Measurements from ENCODE around the gene CCDC18. TPM values are rescaled to one million over a fixed set of nuclear protein-coding genes. Genes with fewer than 3 reads are reported as not detected.
A peak's percentile ranks its signal among the peaks of the same experiment; 100 is the strongest.
"Not testable (repeated sequence)": the region's sequence is repeated elsewhere in the genome, so short reads cannot be mapped to it uniquely, and the experiment has no call there.

The CCDC18 gene
- total RNA-seq (2014; rRNA removed; shearing (Covaris generic)) = 6.0 and 6.2 TPM in 2 replicates
- 1.9 and 4.4 TPM in 2 replicates for polyA plus RNA-seq (2015; cell fraction: cytosol; rRNA removed)
- 13.0 and 24.1 TPM in 2 replicates for polyA plus RNA-seq (2015; cell fraction: nucleus; rRNA removed)

- in situ Hi-C loops (cut with HindIII; ENCODE audit: low pct_unique_long_range_greater_than_20kb, low sequenced_read_pairs) = no loop called here
- DNase-seq (ENCODE audit: low read depth, low spot score) = peak; percentile 49
Observed at GRCh38 chr1:93180723-93181613, at the start of gene CCDC18. TSS of gene CCDC18 (plus strand) at chr1:93180724. CDS start at chr1:93183362, 2,638 bp downstream.

DNA sequence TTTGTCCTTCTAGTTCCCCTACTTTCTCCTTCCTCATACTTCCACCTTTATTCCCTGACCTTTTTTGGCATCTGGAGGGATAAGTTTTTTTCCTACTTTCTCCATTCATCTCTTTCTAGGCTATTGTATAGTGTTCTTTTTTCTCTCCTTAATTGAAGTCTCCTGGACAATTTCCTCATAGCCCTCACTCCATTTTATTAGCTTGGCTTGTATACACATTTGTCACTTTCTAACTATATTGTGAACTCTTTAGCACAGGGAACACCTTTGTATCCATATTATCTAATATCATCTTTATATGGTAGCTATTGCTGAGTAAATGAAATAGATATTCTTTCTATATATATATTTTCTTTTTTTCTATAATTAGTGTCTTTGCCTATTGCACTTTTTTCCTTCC, 47.9 kb upstream of the CCDC18 start:
- no peak for DNase-seq (ENCODE audit: low read depth, low spot score)
- in situ Hi-C loops (cut with HindIII; ENCODE audit: low pct_unique_long_range_greater_than_20kb, low sequenced_read_pairs) = no loop called here

DNA sequence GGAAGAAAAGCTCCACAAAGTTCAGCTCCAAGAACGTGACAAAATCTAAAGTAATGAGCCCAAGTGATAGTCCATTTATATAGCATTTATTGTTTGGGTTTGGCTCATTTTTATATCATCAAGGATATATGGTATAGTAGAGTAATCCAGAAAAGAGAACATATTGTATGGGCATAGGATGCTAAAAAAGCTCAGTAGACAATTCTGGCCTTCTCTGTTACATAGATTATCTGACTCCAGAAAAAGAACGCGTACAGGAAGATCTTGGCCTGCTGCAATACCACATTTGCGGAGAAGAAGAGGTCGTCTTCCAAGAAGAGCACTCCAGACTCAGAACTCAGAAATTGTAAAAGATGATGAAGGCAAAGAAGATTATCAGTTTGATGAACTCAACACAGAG, 44.1 kb upstream of the CCDC18 start:
- no peak for DNase-seq (ENCODE audit: low read depth, low spot score)
- in situ Hi-C loops (cut with HindIII; ENCODE audit: low pct_unique_long_range_greater_than_20kb, low sequenced_read_pairs) = no loop called here

DNA sequence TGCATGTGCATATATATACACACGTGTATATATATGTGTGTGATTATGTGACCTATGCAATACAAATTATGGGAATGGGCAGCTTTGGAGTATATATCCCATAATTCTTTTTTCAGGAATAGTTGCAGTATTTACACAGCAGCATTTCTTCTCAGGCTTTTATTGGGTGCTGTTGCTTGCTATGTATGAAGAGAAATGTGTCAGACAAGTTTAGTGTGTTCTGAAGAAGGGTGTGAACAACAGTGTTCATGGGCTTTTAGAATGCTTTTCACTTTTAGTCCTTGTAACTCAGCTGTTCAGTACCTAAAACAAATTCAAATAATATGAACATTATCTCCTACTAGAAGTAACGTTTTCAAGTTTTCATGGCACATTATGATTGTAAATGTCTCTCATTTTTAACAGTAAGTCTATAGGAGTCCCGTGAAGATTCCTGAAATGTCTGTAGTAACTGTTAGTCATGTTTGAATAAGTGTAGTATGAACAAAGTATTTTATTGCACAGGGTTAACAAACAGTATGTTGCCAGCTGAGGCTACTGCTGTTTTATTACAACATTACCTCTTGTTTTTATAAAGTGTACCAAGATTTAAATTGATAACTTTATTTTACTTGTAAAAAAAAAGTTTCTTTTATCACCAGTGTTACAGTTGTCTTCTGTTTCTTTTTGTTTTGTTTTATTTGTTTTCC, 42.8 kb upstream of the CCDC18 start:
- DNase-seq (ENCODE audit: low read depth, low spot score) = no peak
- in situ Hi-C loops (cut with HindIII; ENCODE audit: low pct_unique_long_range_greater_than_20kb, low sequenced_read_pairs) = no loop called here

GRCh38 chr1:93140106-93140505, 40.4 kb upstream of the CCDC18 start:
- in situ Hi-C loops (cut with HindIII; ENCODE audit: low pct_unique_long_range_greater_than_20kb, low sequenced_read_pairs) = no loop called here

GRCh38 chr1:93142161-93142560, 38.4 kb upstream of the CCDC18 start:
- DNase-seq (ENCODE audit: low read depth, low spot score) = no peak
- in situ Hi-C loops (cut with HindIII; ENCODE audit: low pct_unique_long_range_greater_than_20kb, low sequenced_read_pairs) = no loop called here

More at GRCh38 chr1:93140106-93140505, 40.4 kb upstream of the CCDC18 start:
- DNase-seq (ENCODE audit: low read depth, low spot score) = no peak

DNA sequence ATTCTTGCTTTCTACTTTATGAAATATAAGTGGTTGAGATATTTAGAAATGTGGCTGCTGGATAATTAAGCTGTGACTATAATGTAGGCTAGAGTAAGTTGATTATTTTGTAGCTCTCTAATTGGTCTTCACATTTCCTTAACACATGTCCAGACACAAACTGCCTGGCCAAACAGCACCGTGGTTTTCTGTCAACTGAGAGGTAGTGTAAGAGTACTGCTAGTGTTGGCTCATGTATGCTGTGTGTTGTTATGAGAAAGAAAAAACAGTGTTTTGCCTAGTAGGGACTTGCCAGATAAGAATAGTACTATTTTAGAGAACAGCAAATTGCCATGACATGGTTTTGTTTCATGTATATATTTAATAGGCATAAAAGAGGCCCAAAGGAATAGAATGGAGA, 37.4 kb upstream of the CCDC18 start:
- in situ Hi-C loops (cut with HindIII; ENCODE audit: low pct_unique_long_range_greater_than_20kb, low sequenced_read_pairs) = no loop called here
- DNase-seq (ENCODE audit: low read depth, low spot score) = no peak

DNA sequence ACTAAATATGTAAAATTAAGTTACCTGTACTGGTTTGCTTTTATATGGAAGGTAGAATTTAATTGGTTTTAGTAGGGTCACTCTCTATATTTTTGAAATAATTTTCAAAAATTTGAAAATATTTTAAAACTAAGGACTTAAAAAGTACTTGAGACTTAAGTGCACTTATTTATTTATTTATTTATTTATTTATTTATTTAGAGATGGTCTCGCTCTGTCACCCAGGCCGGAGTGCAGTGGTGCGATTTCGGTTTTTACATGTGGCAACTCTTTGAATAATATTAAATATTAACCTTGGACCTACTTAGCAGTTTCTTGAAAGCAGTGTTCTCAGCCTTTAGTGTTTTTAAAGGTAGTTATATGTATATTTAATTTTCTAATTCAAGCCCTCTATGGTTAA, 36.8 kb upstream of the CCDC18 start:
- in situ Hi-C loops (cut with HindIII; ENCODE audit: low pct_unique_long_range_greater_than_20kb, low sequenced_read_pairs) = no loop called here
- DNase-seq (ENCODE audit: low read depth, low spot score) = no peak

DNA sequence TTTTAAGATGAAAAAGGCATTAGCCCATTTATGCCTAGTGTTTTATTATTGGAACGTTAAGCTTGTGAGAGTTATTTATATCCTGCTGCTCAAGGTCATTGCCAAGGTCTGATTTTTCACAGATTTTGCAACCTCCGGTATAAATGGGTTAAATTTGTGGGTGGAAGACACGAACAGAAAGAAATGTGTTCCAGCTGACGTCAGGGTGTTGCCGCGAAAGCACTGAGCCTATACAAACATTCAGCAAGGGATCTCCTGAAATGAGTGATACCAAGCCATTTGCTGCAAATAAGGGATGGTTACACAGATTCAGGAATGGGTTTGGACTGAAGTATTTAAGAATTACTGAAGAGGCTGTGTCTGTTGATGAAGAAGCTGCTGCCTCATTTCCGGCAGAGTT, 32.5 kb upstream of the CCDC18 start:
- DNase-seq (ENCODE audit: low read depth, low spot score) = no peak
- in situ Hi-C loops (cut with HindIII; ENCODE audit: low pct_unique_long_range_greater_than_20kb, low sequenced_read_pairs) = no loop called here

- DNase-seq (ENCODE audit: low read depth, low spot score) = no peak
- in situ Hi-C loops (cut with HindIII; ENCODE audit: low pct_unique_long_range_greater_than_20kb, low sequenced_read_pairs) = no loop called here
Observed at GRCh38 chr1:93150729-93151128, 29.8 kb upstream of the CCDC18 start.

GRCh38 chr1:93151474-93151873, 29.1 kb upstream of the CCDC18 start:
- no peak for DNase-seq (ENCODE audit: low read depth, low spot score)
- in situ Hi-C loops (cut with HindIII; ENCODE audit: low pct_unique_long_range_greater_than_20kb, low sequenced_read_pairs) = no loop called here

DNA sequence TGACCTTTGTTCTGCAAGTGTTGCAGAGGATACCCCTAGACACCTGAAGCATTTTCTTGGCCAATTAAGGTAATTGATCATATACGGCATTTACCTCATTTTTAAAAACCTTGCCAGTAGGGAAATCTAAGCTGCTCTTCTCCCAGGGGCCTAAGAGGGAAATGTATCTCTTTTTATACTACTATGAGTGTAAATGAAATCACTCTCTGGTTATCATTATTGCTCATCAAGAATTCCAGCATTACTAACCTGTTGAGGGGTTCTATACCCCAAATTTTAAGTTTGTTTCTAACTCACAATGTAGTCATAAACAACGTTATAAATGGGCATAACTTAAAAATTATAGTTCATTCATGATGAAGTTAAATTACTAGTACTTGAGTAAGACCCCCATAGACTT, 27.7 kb upstream of the CCDC18 start:
- in situ Hi-C loops (cut with HindIII; ENCODE audit: low pct_unique_long_range_greater_than_20kb, low sequenced_read_pairs) = no loop called here
- DNase-seq (ENCODE audit: low read depth, low spot score) = no peak

- in situ Hi-C loops (cut with HindIII; ENCODE audit: low pct_unique_long_range_greater_than_20kb, low sequenced_read_pairs) = no loop called here
- no peak for DNase-seq (ENCODE audit: low read depth, low spot score)
Observed at GRCh38 chr1:93154898-93155297, 25.6 kb upstream of the CCDC18 start.

GRCh38 chr1:93155335-93155734, 25.2 kb upstream of the CCDC18 start:
- in situ Hi-C loops (cut with HindIII; ENCODE audit: low pct_unique_long_range_greater_than_20kb, low sequenced_read_pairs) = no loop called here

GRCh38 chr1:93159337-93159736, 21.2 kb upstream of the CCDC18 start:
- in situ Hi-C loops (cut with HindIII; ENCODE audit: low pct_unique_long_range_greater_than_20kb, low sequenced_read_pairs) = no loop called here
- no peak for DNase-seq (ENCODE audit: low read depth, low spot score)

More at GRCh38 chr1:93155335-93155734, 25.2 kb upstream of the CCDC18 start:
- no peak for DNase-seq (ENCODE audit: low read depth, low spot score)

GRCh38 chr1:93163314-93163713, 17.2 kb upstream of the CCDC18 start:
- DNase-seq (ENCODE audit: low read depth, low spot score); in situ Hi-C loops (cut with HindIII; ENCODE audit: low pct_unique_long_range_greater_than_20kb, low sequenced_read_pairs): not testable (repeated sequence)

GRCh38 chr1:93164816-93165215, 15.7 kb upstream of the CCDC18 start:
- in situ Hi-C loops (cut with HindIII; ENCODE audit: low pct_unique_long_range_greater_than_20kb, low sequenced_read_pairs) = no loop called here
- no peak for DNase-seq (ENCODE audit: low read depth, low spot score)

- in situ Hi-C loops (cut with HindIII; ENCODE audit: low pct_unique_long_range_greater_than_20kb, low sequenced_read_pairs); DNase-seq (ENCODE audit: low read depth, low spot score): not testable (repeated sequence)
Observed at GRCh38 chr1:93165895-93166294, 14.6 kb upstream of the CCDC18 start.

DNA sequence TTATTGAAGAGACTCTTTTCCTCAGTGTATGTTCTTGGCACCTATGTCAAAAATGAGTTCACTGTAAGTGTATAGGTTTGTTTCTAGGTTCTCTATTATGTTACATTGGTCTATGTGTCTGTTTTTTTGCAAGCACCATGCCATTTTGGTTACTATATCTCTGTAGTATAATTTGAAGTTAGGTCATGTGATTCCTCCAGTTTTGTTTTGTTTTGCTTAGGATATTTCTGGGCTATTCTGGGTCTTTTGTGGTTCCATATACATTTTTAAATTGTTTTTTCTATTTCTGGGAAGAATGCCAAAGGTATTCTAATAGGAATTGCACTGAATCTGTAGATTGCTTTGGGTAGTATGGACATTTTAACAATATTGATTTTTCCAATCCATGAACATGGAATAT, 13.5 kb upstream of the CCDC18 start:
- in situ Hi-C loops (cut with HindIII; ENCODE audit: low pct_unique_long_range_greater_than_20kb, low sequenced_read_pairs) = no loop called here
- DNase-seq (ENCODE audit: low read depth, low spot score) = no peak
